ENCODE data around the gene LPIN2.
"Not testable (repeated sequence)": the region's sequence is repeated elsewhere in the genome, so short reads cannot be mapped to it uniquely, and the experiment has no call there.

LPIN2 gene

DNA sequence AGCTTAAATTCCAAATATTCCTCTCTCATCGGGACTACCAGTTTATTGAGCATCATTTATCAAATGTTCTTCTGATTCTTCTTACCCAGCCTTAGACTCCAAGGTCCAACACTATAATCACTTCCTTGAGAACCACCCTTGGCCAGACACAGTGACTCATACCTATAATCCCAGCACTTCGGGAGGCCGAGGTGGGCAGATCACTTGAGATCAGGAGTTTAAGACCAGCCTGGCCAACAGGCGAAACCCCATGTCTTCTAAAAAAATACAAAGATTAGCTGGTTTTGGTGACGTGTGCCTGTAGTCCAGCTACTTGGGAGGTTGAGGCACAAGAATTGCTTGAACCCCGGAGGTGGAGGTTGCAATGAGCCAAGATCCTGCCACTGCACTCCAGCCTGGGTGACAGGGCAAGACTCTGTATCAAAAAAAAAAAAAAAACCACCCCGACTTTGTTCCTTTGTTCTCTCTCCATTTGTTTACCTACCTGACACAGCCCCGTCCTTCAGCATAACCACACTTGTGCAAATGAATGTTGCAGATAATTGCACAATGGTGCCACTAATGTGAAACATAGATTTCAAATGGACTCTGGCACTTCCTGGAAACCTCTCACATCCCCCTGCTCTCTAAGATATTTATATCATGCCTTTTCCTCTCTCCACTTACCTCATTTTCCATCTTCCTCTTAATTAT, 38.9 kb upstream of the LPIN2 start:
- TF ChIP-seq, protein P1, sequence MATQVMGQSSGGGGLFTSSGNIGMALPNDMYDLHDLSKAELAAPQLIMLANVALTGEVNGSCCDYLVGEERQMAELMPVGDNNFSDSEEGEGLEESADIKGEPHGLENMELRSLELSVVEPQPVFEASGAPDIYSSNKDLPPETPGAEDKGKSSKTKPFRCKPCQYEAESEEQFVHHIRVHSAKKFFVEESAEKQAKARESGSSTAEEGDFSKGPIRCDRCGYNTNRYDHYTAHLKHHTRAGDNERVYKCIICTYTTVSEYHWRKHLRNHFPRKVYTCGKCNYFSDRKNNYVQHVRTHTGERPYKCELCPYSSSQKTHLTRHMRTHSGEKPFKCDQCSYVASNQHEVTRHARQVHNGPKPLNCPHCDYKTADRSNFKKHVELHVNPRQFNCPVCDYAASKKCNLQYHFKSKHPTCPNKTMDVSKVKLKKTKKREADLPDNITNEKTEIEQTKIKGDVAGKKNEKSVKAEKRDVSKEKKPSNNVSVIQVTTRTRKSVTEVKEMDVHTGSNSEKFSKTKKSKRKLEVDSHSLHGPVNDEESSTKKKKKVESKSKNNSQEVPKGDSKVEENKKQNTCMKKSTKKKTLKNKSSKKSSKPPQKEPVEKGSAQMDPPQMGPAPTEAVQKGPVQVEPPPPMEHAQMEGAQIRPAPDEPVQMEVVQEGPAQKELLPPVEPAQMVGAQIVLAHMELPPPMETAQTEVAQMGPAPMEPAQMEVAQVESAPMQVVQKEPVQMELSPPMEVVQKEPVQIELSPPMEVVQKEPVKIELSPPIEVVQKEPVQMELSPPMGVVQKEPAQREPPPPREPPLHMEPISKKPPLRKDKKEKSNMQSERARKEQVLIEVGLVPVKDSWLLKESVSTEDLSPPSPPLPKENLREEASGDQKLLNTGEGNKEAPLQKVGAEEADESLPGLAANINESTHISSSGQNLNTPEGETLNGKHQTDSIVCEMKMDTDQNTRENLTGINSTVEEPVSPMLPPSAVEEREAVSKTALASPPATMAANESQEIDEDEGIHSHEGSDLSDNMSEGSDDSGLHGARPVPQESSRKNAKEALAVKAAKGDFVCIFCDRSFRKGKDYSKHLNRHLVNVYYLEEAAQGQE (IDR thresholded peaks at IDR 0.05; ENCODE audit: insufficient replicate concordance, low read depth), result peak; percentile 12
- no peak for TF ChIP-seq GABPA (IDR thresholded peaks at IDR 0.05; ENCODE audit: low read depth)
- TF ChIP-seq, protein P2, sequence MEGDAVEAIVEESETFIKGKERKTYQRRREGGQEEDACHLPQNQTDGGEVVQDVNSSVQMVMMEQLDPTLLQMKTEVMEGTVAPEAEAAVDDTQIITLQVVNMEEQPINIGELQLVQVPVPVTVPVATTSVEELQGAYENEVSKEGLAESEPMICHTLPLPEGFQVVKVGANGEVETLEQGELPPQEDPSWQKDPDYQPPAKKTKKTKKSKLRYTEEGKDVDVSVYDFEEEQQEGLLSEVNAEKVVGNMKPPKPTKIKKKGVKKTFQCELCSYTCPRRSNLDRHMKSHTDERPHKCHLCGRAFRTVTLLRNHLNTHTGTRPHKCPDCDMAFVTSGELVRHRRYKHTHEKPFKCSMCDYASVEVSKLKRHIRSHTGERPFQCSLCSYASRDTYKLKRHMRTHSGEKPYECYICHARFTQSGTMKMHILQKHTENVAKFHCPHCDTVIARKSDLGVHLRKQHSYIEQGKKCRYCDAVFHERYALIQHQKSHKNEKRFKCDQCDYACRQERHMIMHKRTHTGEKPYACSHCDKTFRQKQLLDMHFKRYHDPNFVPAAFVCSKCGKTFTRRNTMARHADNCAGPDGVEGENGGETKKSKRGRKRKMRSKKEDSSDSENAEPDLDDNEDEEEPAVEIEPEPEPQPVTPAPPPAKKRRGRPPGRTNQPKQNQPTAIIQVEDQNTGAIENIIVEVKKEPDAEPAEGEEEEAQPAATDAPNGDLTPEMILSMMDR (IDR thresholded peaks at IDR 0.05; ENCODE audit: insufficient read depth, low read length), result no peak
- peak; percentile 64; the same call in 1 of the 2 replicates for TF ChIP-seq POLR2AphosphoS5 (IDR thresholded peaks at IDR 0.05; ENCODE audit: low read depth)
- TF ChIP-seq SPI1 (IDR thresholded peaks at IDR 0.05; ENCODE audit: borderline replicate concordance, low read depth), result peak; percentile 61; the same call in 1 of the 2 replicates
- no peak overlapping the region for H3K4me3 ChIP-seq (replicated peaks; ENCODE audit: insufficient read depth, low read length)
- H3K27ac ChIP-seq (replicated peaks), result peak overlapping the region; percentile 29
- DNase-seq (ENCODE audit: low read depth in 1 of 2, low spot score in 1 of 2), result peak in 1 of 2 experiments; percentile 89
- H3K27me3 ChIP-seq (ENCODE audit: insufficient read depth, poor library complexity, severe bottlenecking), result no peaks in the 10 kb centered on the region

GRCh38 chr18:3049897-3050454, 37.0 kb upstream of the LPIN2 start:
- not testable (repeated sequence) for DNase-seq (ENCODE audit: low read depth in 1 of 2, low spot score in 1 of 2); H3K4me3 ChIP-seq (replicated peaks; ENCODE audit: insufficient read depth, low read length); H3K27ac ChIP-seq (replicated peaks); H3K27me3 ChIP-seq (ENCODE audit: insufficient read depth, poor library complexity, severe bottlenecking)

DNA sequence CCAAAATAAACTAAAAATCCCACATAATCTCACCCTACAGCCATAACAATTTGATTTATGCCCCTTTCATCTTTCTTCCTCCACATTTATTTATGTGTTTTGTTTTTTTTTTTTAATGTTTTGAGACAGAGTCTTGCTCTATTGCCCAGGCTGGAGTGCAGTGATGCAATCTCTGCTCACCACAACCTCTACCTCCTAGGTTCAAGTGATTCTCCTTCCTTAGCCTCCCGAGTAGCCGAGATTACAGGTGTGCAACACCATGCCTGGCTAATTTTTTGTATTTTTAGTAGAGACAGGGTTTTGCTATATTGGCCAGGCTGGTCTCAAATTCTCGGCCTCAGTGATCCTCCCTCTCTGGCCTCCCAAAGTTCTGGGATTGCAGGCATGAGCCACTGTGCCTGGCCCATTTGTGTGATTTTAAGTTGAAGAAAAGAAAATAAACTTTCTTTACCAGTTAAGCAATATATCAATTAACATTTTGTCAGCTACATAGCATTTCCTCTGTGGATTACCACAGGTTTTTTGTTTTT, 35.9 kb upstream of the LPIN2 start:
- Histone ChIP-seq H3K27ac (replicated peaks) (no peak overlapping the region), H3K27me3 (ENCODE audit: insufficient read depth, poor library complexity, severe bottlenecking) (no peaks in the 10 kb centered on the region), H3K4me3 (replicated peaks; ENCODE audit: insufficient read depth, low read length) (no peak overlapping the region)
- no peak for TF ChIP-seq SPI1 (IDR thresholded peaks at IDR 0.05; ENCODE audit: borderline replicate concordance, low read depth)
- TF ChIP-seq GABPA (IDR thresholded peaks at IDR 0.05; ENCODE audit: low read depth), result no peak
- TF ChIP-seq, protein P1 (IDR thresholded peaks at IDR 0.05; ENCODE audit: insufficient replicate concordance, low read depth), result no peak
- TF ChIP-seq, protein P2 (IDR thresholded peaks at IDR 0.05; ENCODE audit: insufficient read depth, low read length), result no peak
- no peak for TF ChIP-seq POLR2AphosphoS5 (IDR thresholded peaks at IDR 0.05; ENCODE audit: low read depth)
- DNase-seq (ENCODE audit: low read depth in 1 of 2, low spot score in 1 of 2), result no peak

GRCh38 chr18:3048121-3048520, 35.2 kb upstream of the LPIN2 start:
- DNase-seq (ENCODE audit: low read depth in 1 of 2, low spot score in 1 of 2), result no peak
- Histone ChIP-seq H3K27ac (replicated peaks) (no peak overlapping the region), H3K4me3 (replicated peaks; ENCODE audit: insufficient read depth, low read length) (no peak overlapping the region), H3K27me3 (ENCODE audit: insufficient read depth, poor library complexity, severe bottlenecking) (no peaks in the 10 kb centered on the region)
- TF ChIP-seq, protein P2 (IDR thresholded peaks at IDR 0.05; ENCODE audit: insufficient read depth, low read length), result no peak
- TF ChIP-seq, protein P1 (IDR thresholded peaks at IDR 0.05; ENCODE audit: insufficient replicate concordance, low read depth), result no peak
- no peak for TF ChIP-seq GABPA (IDR thresholded peaks at IDR 0.05; ENCODE audit: low read depth)
- TF ChIP-seq SPI1 (IDR thresholded peaks at IDR 0.05; ENCODE audit: borderline replicate concordance, low read depth), result no peak
- TF ChIP-seq POLR2AphosphoS5 (IDR thresholded peaks at IDR 0.05; ENCODE audit: low read depth), result no peak

All from HL-60 (cell line).